Measurements from ENCODE around the gene MYO16.
"Not testable (repeated sequence)": the region's sequence is repeated elsewhere in the genome, so short reads cannot be mapped to it uniquely, and the experiment has no call there.

DNA sequence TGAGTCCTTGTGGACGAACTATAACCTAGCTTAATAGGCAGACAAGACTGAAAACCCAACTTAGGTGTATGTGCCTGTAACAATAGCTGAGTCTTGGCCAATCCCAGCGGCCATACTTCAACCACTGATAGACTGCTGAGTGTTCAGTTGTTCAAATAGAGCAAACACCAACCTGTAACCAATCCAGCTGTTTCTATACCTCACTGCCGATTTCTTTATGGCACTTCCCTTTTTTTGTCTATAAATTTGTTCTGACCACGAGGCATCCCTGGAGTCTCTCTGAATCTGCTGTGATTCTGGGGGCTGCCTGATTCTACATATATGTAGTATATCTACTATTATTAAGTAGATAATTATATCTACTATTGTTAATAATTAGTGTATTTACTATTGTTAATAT is 284.3 kb downstream of the MYO16 start:
- not testable (repeated sequence) for TF ChIP-seq BHLHE40 (IDR thresholded peaks at IDR 0.05; ENCODE audit: low read depth, low read length); CEBPB (IDR thresholded peaks at IDR 0.05; ENCODE audit: low read depth, low read length); MAZ (IDR thresholded peaks at IDR 0.05; ENCODE audit: borderline replicate concordance, low read depth, low read length); POLR2A (IDR thresholded peaks at IDR 0.05; ENCODE audit: low read depth, low read length); RFX5 (IDR thresholded peaks at IDR 0.05; ENCODE audit: low read depth, low read length); MAFK (IDR thresholded peaks at IDR 0.05; ENCODE audit: low read depth, low read length); RAD21 (IDR thresholded peaks at IDR 0.05; ENCODE audit: low read length)
- TF ChIP-seq, protein P1, sequence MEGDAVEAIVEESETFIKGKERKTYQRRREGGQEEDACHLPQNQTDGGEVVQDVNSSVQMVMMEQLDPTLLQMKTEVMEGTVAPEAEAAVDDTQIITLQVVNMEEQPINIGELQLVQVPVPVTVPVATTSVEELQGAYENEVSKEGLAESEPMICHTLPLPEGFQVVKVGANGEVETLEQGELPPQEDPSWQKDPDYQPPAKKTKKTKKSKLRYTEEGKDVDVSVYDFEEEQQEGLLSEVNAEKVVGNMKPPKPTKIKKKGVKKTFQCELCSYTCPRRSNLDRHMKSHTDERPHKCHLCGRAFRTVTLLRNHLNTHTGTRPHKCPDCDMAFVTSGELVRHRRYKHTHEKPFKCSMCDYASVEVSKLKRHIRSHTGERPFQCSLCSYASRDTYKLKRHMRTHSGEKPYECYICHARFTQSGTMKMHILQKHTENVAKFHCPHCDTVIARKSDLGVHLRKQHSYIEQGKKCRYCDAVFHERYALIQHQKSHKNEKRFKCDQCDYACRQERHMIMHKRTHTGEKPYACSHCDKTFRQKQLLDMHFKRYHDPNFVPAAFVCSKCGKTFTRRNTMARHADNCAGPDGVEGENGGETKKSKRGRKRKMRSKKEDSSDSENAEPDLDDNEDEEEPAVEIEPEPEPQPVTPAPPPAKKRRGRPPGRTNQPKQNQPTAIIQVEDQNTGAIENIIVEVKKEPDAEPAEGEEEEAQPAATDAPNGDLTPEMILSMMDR (conservative IDR thresholded peaks at IDR 0.05; ENCODE audit: low read depth, low read length) = not testable (repeated sequence)
- TF ChIP-seq, protein P2, sequence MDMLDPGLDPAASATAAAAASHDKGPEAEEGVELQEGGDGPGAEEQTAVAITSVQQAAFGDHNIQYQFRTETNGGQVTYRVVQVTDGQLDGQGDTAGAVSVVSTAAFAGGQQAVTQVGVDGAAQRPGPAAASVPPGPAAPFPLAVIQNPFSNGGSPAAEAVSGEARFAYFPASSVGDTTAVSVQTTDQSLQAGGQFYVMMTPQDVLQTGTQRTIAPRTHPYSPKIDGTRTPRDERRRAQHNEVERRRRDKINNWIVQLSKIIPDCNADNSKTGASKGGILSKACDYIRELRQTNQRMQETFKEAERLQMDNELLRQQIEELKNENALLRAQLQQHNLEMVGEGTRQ (IDR thresholded peaks at IDR 0.05; ENCODE audit: low read depth, low read length) = not testable (repeated sequence)
